Measurements from ENCODE around the gene PCNX2. TPM values are rescaled to one million over a fixed set of nuclear protein-coding genes. Genes with fewer than 3 reads are reported as not detected.

Gene PCNX2
- total RNA-seq, 1 experiment from 2014 or later: 15.3 TPM

- Histone ChIP-seq H3K36me3 (ENCODE audit: control insufficient read depth in 1 of 2, insufficient read depth in 2 of 2, low read length in 2 of 2) (no peaks in the 10 kb centered on the region), H3K79me2 (ENCODE audit: insufficient read depth, low read length) (no peaks in the 10 kb centered on the region), H2AFZ (ENCODE audit: low read depth, low read length, poor library complexity, severe bottlenecking) (no peak overlapping the region), H3K9me2 (ENCODE audit: insufficient read depth) (no peaks in the 10 kb centered on the region), H3K27me3 (ENCODE audit: insufficient read depth, low read length) (no peaks in the 10 kb centered on the region), H3K4me2 (ENCODE audit: low read length) (no peak overlapping the region), H3K4me1 (ENCODE audit: control insufficient read depth in 1 of 2, insufficient read depth in 2 of 2, low read length in 2 of 2) (no peaks in the 10 kb centered on the region), H3K27ac (ENCODE audit: low read depth, low read length) (no peak overlapping the region), H3K9ac (ENCODE audit: low read length) (no peak overlapping the region), H4K20me1 (ENCODE audit: insufficient read depth) (no peaks in the 10 kb centered on the region), H3K9me3 (ENCODE audit: control insufficient read depth in 1 of 2, insufficient read depth in 1 of 2, low read depth in 1 of 2, low read length in 2 of 2) (no peaks in the 10 kb centered on the region), H3K4me3 (replicated peaks in 1 of 2; ENCODE audit: low read depth in 1 of 2, low read length in 2 of 2) (no peak overlapping the region)
- ATAC-seq (no peak), DNase-seq (ENCODE audit: low read depth, low spot score) (no peak)
- intact Hi-C loops (cut with micrococcal nuclease): no loop called here
- ChIA-PET CTCF (no interaction called here), RAD21 (ENCODE audit: low non-redundant PET in 1 of 2, low total read pairs in 2 of 2, uncharacterized antibody in 2 of 2, unreplicated experiment in 2 of 2) (no interaction called here), POLR2A (no interaction called here)
- TF ChIP-seq YY1 (IDR thresholded peaks at IDR 0.05; ENCODE audit: extremely low read depth, insufficient replicate concordance, low read depth, low read length) (no peak), ZNF274 (IDR thresholded peaks at IDR 0.05; ENCODE audit: low read depth, low read length) (no peak)
- no TSS peak for BruUV-seq (replicated peaks)
Observed at GRCh38 chr1:233032916-233033315, 262.6 kb downstream of the PCNX2 start.

GRCh38 chr1:233031521-233031920, 264.0 kb downstream of the PCNX2 start:
- H3K27ac ChIP-seq (ENCODE audit: low read depth, low read length): no peak overlapping the region
- H3K9me3 ChIP-seq (ENCODE audit: control insufficient read depth in 1 of 2, insufficient read depth in 1 of 2, low read depth in 1 of 2, low read length in 2 of 2): no peaks in the 10 kb centered on the region
- ChIA-PET CTCF (no interaction called here), POLR2A (no interaction called here), RAD21 (ENCODE audit: low non-redundant PET in 1 of 2, low total read pairs in 2 of 2, uncharacterized antibody in 2 of 2, unreplicated experiment in 2 of 2) (no interaction called here)
- no peaks in the 10 kb centered on the region for H3K4me1 ChIP-seq (ENCODE audit: control insufficient read depth in 1 of 2, insufficient read depth in 2 of 2, low read length in 2 of 2)
- H3K9me2 ChIP-seq (ENCODE audit: insufficient read depth): no peaks in the 10 kb centered on the region
- BruUV-seq (replicated peaks): no TSS peak
- no peak for ATAC-seq
- no peak overlapping the region for H3K4me3 ChIP-seq (replicated peaks in 1 of 2; ENCODE audit: low read depth in 1 of 2, low read length in 2 of 2)
- no peak overlapping the region for H3K4me2 ChIP-seq (ENCODE audit: low read length)
- intact Hi-C loops (cut with micrococcal nuclease): no loop called here
- no peak for DNase-seq (ENCODE audit: low read depth, low spot score)
- no peaks in the 10 kb centered on the region for H3K27me3 ChIP-seq (ENCODE audit: insufficient read depth, low read length)
- H4K20me1 ChIP-seq (ENCODE audit: insufficient read depth): no peaks in the 10 kb centered on the region
- H2AFZ ChIP-seq (ENCODE audit: low read depth, low read length, poor library complexity, severe bottlenecking): no peak overlapping the region
- H3K79me2 ChIP-seq (ENCODE audit: insufficient read depth, low read length): no peaks in the 10 kb centered on the region
- no peak for TF ChIP-seq MAX (IDR thresholded peaks at IDR 0.05)
- no peak overlapping the region for H3K9ac ChIP-seq (ENCODE audit: low read length)
- no peaks in the 10 kb centered on the region for H3K36me3 ChIP-seq (ENCODE audit: control insufficient read depth in 1 of 2, insufficient read depth in 2 of 2, low read length in 2 of 2)

All from HCT116 (cell line).